Measurements from ENCODE around the gene MPZL3. TPM values are rescaled to one million over a fixed set of nuclear protein-coding genes. Genes with fewer than 3 reads are reported as not detected.

The MPZL3 gene
- total RNA-seq, 1 experiment from 2014 or later: 8.7 TPM

DNA sequence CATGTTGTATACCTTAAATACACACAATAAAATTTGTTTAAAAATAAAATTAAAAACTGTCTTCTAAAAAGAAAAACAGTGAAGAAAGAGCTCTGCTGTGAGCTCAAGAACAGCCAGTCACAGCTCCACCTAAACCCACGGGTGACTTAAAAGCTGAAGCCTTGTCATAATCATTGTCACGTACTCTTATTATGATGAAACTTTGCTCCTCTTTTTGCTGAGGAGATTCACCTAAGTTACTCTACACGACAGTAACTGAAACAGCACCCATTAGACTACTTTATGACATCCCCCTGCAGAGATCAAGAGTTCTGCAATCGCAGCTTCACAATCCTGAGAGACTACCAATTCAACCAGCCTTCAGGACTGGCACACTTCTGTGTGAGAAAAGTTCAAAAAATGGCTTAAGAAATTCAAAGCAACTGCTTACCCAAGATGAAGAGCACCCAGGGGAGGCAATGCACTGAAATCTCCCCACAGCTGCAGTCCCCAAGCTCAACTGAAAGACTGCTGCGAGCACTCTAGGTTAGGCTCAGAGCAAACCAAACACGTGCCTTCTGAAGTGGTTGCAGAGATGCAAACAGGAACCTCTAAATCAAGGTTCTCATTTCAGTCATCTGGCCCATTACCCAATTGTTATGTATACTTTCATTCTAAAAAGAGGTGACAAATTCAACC, 27.5 kb downstream of the MPZL3 start, which contains the start of gene JAML:
TSS of gene JAML (minus strand) at position 501 of the 678 bp plus-strand sequence. CDS start 10,145 bp downstream, outside the sequence.
- no peaks in the 10 kb centered on the region for H3K9me3 ChIP-seq (ENCODE audit: control insufficient read depth in 1 of 2, insufficient read depth in 1 of 2, low read depth in 1 of 2, low read length in 2 of 2)
- H3K4me3 ChIP-seq (replicated peaks in 1 of 2; ENCODE audit: low read depth in 1 of 2, low read length in 2 of 2): no peak within 1 kb of the TSS
- H3K27ac ChIP-seq (ENCODE audit: low read depth, low read length): no peak within 1 kb of the TSS
- no peaks in the 10 kb centered on the region for H3K9me2 ChIP-seq (ENCODE audit: insufficient read depth)
- ChIA-PET CTCF (no interaction called here), RAD21 (ENCODE audit: low non-redundant PET in 1 of 2, low total read pairs in 2 of 2, uncharacterized antibody in 2 of 2, unreplicated experiment in 2 of 2) (no interaction called here), POLR2A (no interaction called here)
- H3K36me3 ChIP-seq (ENCODE audit: control insufficient read depth in 1 of 2, insufficient read depth in 2 of 2, low read length in 2 of 2): no peaks in the 10 kb centered on the region
- intact Hi-C loops (cut with micrococcal nuclease): no loop called here
- no peak for ATAC-seq
- H3K4me2 ChIP-seq (ENCODE audit: low read length): no peak within 1 kb of the TSS
- BruUV-seq (replicated peaks): no TSS peak
- H2AFZ ChIP-seq (ENCODE audit: low read depth, low read length, poor library complexity, severe bottlenecking): no peak within 1 kb of the TSS
- TF ChIP-seq POLR2A (IDR thresholded peaks at IDR 0.05; ENCODE audit: borderline replicate concordance, extremely low read depth, insufficient read depth, insufficient read length) (no peak), CEBPB (IDR thresholded peaks at IDR 0.05; ENCODE audit: low read depth) (no peak), EZH2 (IDR thresholded peaks at IDR 0.05) (no peak), SP1 (IDR thresholded peaks at IDR 0.05; ENCODE audit: low read depth) (no peak), ZFX (IDR thresholded peaks at IDR 0.05) (no peak), EGR1 (IDR thresholded peaks at IDR 0.05; ENCODE audit: low read depth) (no peak), ATF3 (IDR thresholded peaks at IDR 0.05) (no peak), CBX3 (IDR thresholded peaks at IDR 0.05; ENCODE audit: low read depth) (no peak), FOSL1 (IDR thresholded peaks at IDR 0.05; ENCODE audit: low read depth) (no peak), ZBTB33 (IDR thresholded peaks at IDR 0.05; ENCODE audit: extremely low read depth, insufficient replicate concordance, low read length) (no peak), YY1 (IDR thresholded peaks at IDR 0.05; ENCODE audit: extremely low read depth, insufficient replicate concordance, low read depth, low read length) (no peak), CTCF (IDR thresholded peaks at IDR 0.05 in 2 of 3, conservative IDR thresholded peaks at IDR 0.05 in 1 of 3; ENCODE audit: borderline replicate concordance in 1 of 3, insufficient read depth in 1 of 3, low read depth in 2 of 3, low read length in 2 of 3) (no peak), ZNF274 (IDR thresholded peaks at IDR 0.05; ENCODE audit: low read depth, low read length) (no peak), JUND (IDR thresholded peaks at IDR 0.05) (no peak), SRF (IDR thresholded peaks at IDR 0.05; ENCODE audit: low read depth) (no peak), SIN3A (IDR thresholded peaks at IDR 0.05; ENCODE audit: low read depth) (no peak), REST (IDR thresholded peaks at IDR 0.05; ENCODE audit: low read depth) (no peak), POLR2AphosphoS5 (IDR thresholded peaks at IDR 0.05; ENCODE audit: low read depth, low read length) (no peak), EZH2phosphoT487 (IDR thresholded peaks at IDR 0.05; ENCODE audit: borderline replicate concordance) (no peak), ELF1 (IDR thresholded peaks at IDR 0.05; ENCODE audit: borderline replicate concordance, low read depth) (no peak)
- H3K27me3 ChIP-seq (ENCODE audit: insufficient read depth, low read length): no peaks in the 10 kb centered on the region; the same call in 1 of the 2 replicates
- H3K9ac ChIP-seq (ENCODE audit: low read length): no peak within 1 kb of the TSS
- no peaks in the 10 kb centered on the region for H4K20me1 ChIP-seq (ENCODE audit: insufficient read depth)
- no peaks in the 10 kb centered on the region for H3K4me1 ChIP-seq (ENCODE audit: control insufficient read depth in 1 of 2, insufficient read depth in 2 of 2, low read length in 2 of 2)
- no peaks in the 10 kb centered on the region for H3K79me2 ChIP-seq (ENCODE audit: insufficient read depth, low read length)
- DNase-seq (ENCODE audit: low read depth, low spot score): no peak
